Endothelial cell of hepatic sinusoid (primary cell): ENCODE measurements around the gene RAB43.

Experiments used
- in situ Hi-C: cut with HindIII; loops from 2 replicates; pipeline ENCODE4 v1.10.0; 2017; ENCODE audit warnings: low sequenced_read_pairs

The RAB43 gene

DNA sequence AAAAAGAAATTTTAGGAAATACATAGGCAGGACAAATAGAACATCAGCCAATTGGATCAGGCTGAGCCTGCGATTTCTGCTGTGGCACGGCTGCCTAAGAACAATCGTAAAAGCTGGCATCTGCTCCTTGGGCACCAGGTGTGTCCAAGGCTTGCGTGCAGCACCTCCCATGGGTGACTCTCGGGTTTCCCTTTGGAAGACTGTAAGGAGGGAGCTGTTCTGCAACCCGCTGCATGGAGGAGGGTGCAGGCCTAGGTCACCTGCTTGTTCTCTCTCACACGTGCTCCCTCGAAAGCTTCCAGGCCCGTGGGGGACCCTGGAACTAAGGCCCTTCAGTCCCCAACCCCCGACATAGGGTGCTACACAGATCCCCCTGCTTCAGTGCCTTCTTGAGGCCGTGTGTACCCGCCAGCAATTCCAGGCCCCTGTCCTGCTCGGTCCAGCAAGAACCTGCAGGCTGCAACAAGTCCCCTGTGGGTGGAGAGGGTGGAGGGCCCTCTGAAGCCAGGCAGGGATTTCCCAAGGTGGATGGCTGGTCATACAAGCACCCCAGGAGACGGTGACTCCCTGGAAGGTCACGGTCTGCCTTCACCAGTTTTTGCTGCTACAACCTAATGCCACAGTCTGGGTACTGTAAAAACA lies 57.6 kb downstream of the RAB43 start:
- in situ Hi-C loops: loop anchor here (25.0 kb wide), 1 partner anchor 173 kb away; the partner anchor contains the start of gene COPG1

DNA sequence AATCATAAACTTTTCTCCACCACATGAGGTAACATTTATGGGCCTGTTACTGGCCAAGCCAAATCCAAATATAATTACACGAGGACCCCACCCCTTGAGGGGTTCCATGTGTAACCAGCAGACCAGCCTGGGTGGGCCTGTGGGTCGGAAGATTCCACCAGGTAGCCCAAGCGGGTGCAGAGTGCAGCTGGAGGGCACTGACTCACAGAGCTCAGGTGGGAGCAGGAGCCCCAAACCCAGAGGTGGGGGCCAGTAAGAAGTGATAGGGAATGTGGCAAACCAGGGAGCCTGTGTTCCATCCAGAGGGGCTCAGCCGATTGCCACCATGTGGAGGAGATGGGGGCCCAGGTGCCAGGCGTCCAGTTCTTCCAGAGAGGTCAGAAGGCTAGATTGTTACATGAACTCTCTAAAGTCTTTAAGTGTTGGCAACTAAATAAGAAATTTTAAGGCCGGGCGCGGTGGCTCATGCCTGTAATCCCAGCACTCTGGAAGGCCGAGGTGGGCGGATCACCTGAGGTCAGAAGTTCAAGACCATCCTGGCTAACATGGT lies 58.4 kb downstream of the RAB43 start:
- in situ Hi-C loops: loop anchor here (25.0 kb wide), 1 partner anchor 174 kb away; the partner anchor contains the start of gene COPG1

DNA sequence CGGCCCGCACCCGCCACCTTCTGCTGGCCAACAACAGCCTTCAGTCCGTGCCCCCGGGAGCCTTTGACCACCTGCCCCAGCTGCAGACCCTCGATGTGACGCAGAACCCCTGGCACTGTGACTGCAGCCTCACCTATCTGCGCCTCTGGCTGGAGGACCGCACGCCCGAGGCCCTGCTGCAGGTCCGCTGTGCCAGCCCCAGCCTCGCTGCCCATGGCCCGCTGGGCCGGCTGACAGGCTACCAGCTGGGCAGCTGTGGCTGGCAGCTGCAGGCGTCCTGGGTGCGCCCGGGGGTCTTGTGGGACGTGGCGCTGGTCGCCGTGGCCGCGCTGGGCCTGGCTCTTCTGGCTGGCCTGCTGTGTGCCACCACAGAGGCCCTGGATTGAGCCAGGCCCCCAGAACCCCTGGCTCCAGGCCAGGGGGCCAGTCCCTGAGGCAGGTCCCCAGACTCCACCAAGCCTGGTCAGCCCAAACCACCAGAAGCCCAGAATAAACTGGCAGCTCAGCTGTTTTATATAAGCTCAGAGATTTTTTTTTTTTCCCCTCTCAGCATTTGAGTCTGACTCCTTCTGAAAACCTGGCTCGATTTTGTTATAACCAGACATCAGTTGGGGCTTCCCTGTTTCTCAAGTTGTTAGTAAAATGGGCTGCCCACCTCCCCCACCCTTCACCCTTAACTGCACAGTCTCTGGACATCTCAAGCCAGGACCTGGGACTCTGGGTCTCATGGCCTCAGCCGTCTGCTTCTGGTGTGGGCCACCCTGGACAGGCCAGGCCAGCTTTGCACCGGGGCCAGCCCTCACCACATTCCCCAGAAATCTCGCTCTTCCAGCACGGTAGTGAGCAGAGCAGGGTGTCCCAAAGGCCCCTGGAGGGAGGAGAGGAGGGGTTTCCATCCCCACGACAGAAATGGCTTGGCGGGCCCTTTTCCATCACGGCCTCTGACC lies 59.4 kb downstream of the RAB43 start:
- in situ Hi-C loops: loop anchor here (25.0 kb wide), 1 partner anchor 175 kb away; the partner anchor contains the start of gene COPG1

DNA sequence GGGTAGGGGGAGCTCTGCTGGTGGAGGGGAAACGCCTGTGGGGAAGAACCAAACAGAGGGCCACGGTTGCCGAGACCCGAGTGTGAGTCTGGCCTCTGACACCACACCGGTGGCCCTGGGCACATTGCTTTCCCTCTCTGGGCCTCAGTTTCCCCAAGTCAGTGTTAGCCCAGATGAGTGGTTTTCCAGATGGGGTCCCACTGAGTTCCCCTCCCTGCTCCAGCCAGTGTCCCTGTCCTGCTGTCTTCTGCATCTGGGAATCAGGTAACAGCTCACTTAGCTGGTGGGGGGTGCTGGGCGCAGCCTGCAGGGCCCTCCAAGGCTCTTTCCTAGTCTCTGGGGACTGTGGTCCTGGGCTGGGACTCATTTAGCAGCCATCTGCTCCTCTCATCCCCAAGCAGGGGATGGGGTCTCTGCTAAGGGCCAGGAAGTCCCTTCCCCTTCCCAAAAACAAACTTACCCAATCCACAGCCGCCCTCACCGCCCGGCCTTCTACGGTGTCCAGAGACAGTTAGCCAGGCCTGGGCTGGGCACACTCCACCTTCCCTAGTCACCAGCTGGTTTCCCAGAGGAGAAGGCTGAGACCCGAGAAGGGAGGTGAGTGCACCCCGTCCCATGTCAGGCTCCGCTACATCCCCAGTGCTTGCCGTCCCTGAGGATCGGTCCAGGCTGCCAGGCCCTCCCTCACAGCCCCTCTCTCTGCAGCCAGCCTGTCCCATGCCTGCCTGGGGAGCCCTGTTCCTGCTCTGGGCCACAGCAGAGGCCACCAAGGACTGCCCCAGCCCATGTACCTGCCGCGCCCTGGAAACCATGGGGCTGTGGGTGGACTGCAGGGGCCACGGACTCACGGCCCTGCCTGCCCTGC lies 60.3 kb downstream of the RAB43 start:
- in situ Hi-C loops: loop anchor here (25.0 kb wide), 1 partner anchor 176 kb away; the partner anchor contains the start of gene COPG1

GRCh38 chr3:129060276-129061022 lies 61.2 kb downstream of the RAB43 start, which contains the start of gene GP9:
GP9 (plus strand) TSS chr3:129060779; CDS start chr3:129061740, 961 bp downstream.
- in situ Hi-C loops: loop anchor here (25.0 kb wide), 1 partner anchor 177 kb away; the partner anchor contains the start of gene COPG1

- in situ Hi-C loops: loop anchor here (25.0 kb wide), 1 partner anchor 178 kb away; the partner anchor contains the start of gene COPG1
These were observed 62.2 kb downstream of the RAB43 start for GRCh38 chr3:129059311-129059958.

DNA sequence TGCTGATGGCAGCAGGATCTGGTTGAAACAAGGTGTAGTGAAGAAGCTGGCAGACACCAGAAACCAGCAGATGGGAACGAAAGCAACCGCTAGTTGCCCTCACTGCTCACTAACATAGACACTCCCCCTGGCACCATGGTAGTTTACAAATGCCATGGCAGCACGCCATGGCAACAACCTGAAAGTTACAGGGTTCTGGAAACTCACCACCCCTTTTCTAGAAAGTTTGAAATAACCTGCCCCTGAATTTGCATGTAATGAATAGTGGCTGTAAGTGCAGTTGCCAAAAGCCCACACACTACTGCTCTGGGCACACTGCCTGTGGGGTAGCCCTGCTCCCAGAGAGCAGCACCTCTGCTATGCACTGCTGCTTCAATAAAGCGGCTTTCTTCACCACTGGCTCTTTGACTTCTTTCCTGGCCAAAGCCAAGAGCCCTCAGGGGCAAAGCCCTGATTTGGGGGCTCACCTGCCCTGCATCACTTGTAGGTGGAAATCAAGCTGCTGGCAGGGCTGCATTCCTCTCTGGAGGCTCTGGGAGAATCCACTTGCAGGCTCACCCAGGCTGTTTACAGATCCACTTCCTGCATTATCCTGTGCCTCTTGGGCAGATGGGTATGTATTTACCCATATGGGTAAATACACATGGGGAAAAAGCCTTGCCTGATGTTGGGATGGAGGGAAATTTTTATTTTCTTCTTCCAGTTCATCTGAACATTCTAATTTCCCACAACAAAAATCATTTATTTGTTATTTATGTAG lies 63.0 kb downstream of the RAB43 start:
- in situ Hi-C loops: loop anchor here (25.0 kb wide), 1 partner anchor 179 kb away; the partner anchor contains the start of gene COPG1

DNA sequence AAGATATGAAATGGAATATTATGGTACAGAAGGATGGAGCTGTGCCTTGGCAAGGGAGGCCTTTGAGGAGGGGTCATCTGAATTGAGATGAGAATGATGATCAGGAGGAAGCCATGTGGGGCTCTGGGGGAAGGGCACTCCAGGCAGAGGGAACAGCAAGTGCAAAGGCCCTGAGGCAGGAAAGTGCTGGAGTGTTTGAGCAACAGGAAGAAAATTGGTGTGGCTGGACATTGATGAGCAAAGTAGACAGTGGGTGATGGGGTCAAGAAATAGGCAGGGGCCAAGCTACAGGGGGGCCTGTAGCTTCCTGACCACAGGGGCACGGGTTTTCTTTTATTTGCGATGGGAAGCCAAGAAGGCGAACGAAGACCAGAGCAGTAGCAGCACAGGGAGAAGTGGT lies 64.4 kb downstream of the RAB43 start:
- in situ Hi-C loops: loop anchor here (25.0 kb wide), 1 partner anchor 180 kb away; the partner anchor contains the start of gene COPG1

- in situ Hi-C loops: loop anchor here (25.0 kb wide), 1 partner anchor 181 kb away; the partner anchor contains the start of gene COPG1
These were observed 65.0 kb downstream of the RAB43 start for GRCh38 chr3:129056451-129057173.

GRCh38 chr3:129054605-129055104 lies 66.9 kb downstream of the RAB43 start:
- in situ Hi-C loops: loop anchor here (25.0 kb wide), 1 partner anchor 183 kb away; the partner anchor contains the start of gene COPG1

DNA sequence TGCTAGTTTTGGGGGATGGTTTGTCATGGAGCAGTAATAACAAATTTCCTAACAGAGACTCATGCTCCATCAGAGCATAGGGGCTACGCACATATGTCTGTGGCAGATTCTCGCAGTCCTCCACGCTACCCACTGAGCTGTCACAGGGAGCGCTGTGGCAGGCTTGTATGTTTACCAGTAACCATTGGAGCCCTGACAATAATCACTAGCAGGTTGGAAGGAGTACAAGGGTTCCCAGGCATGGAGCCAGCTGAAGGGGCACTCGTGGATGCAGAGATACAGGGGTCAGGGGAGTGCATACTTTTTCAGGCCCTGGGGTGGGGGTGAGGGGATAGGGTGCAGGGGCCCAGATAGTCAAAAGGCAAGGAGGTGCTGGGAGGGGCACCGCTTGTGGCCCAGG lies 68.9 kb downstream of the RAB43 start:
- in situ Hi-C loops: loop anchor here (25.0 kb wide), 1 partner anchor 185 kb away; the partner anchor contains the start of gene COPG1

DNA sequence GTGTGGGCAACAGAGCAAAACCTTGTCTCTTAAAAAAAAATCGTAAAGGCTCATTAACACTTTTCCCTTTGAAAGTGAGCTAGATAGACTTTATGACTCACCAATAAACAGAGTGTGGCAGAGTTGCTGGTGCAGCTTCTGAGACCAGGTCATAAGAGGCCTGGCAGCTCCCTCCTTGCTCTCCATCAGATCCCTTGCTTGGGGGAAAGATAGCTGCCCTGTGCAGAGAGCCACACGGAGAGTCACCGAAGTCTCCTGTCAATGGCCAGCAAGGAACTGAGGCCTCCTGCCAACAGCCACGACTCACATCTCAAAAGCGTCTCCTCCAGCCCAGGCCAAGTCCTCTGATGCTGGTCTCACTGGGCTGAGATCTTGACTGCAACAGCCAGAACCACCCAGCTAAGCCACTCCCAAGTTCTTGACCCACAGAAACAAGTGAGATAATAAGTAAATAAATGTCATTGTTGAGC lies 69.7 kb downstream of the RAB43 start:
- in situ Hi-C loops: loop anchor here (25.0 kb wide), 1 partner anchor 185 kb away; the partner anchor contains the start of gene COPG1

DNA sequence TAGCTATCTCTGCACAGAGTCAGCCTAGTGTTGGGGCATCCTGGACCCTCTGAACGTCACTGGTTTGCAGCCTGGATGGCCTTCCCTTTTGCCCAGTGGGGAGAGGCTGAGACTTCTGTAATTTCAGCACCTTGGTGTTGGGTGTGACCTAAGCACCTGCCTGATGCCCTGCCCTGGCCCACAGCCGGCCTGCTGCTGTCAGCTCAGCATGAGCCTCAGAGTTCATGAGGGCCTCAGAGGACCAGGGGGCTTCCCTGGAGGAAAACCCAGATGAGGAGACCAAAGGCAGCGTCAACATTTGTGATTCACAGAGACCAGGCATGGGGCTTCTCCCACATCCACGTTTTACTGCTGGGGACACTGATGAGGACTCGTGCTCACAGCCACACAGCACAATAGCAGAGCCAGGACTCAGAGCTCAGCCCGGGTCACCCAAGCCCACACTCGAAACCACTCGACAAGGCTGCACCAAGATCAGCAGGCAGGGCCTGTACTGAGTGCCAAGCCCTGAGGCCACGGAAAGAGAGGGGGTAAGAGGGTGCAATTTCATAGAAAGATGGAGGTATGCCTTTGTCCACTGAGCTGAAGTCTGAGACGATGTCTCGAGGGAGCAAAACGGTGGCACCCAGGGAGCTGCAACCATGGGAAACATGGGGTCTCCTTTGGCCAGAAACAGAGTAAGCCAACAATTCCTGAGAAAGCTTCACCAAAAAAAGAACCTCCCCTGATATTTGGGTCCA lies 70.9 kb downstream of the RAB43 start:
- in situ Hi-C loops: loop anchor here (25.0 kb wide), 1 partner anchor 187 kb away; the partner anchor contains the start of gene COPG1

- in situ Hi-C loops: no loop called here
These were observed 74.1 kb downstream of the RAB43 start for GRCh38 chr3:129047553-129047839.

GRCh38 chr3:129046732-129047552 lies 74.7 kb downstream of the RAB43 start:
- in situ Hi-C loops: no loop called here
